HG03095 (cell line): ENCODE measurements around the gene TM4SF4.
A peak's percentile ranks its signal among the peaks of the same experiment; 100 is the strongest.

Source experiments
- ATAC-seq: cut with Tn5 transposase; IDR thresholded peaks from one replicate; pipeline ENCODE4 v1.9.1; 2021; ENCODE audit warnings: moderate library complexity; ENCODE audit not compliant: unreplicated experiment

The TM4SF4 gene

DNA sequence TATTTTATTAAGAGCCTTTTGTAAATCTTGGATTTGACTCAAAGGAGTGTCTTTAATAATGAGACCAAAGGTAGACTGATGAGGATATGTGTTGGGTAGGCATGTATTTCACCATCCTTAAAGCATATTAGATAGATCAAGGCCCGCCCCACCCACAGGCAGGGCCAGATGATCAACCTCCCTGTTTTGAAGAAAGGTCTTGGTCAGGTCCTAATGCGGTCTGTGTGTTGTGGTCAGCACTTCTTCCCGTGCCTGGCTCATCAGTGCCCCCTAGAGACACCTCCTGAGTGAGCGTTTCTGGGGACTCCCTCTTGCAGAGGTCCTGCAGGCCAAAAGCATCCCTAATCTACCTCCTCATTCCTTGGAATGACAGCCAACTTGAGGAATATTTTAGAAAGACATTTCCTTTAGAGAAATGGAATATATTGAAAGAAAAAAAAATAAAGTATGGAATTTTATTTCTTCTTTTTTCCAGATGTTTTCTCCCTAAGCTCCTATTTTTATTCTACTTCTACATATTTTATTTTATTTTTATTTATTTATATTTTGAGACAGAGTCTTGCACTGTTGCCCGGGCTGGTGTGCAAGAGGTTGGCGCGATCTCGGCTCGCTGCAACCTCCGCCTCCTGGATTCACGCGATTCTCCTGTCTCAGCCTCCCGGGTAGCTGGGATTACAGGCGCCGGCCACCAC is 6.0 kb downstream of the TM4SF4 start:
- ATAC-seq = peak; percentile 97

- ATAC-seq = no peak
Observed at GRCh38 chr3:149481056-149481455, 6.6 kb downstream of the TM4SF4 start.

DNA sequence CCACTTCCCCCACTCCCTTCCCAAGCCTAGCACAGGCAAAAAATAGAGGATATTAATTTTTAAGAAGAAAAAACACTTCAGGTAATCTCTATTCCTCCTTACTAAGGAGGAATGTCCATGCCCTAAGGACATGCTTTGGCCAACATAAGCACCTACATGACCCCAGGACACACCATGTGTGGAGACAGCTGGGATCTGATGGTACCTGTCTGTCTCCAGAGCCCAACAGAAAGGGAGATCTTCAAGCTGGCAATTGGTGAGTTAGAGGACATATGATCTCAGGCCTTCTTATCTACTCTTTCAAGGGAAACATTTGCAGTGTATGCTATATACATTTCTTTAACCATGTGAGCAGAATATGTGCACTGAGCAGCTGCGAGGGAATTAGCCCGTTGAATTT is 7.0 kb downstream of the TM4SF4 start:
- ATAC-seq = no peak

GRCh38 chr3:149486726-149487125 is 12.2 kb downstream of the TM4SF4 start:
- ATAC-seq = no peak

GRCh38 chr3:149487598-149488197 is 13.2 kb downstream of the TM4SF4 start:
- peak; percentile 72 for ATAC-seq

GRCh38 chr3:149489060-149489690 is 14.7 kb downstream of the TM4SF4 start:
- ATAC-seq = no peak

- no peak for ATAC-seq
Observed at GRCh38 chr3:149490260-149490971, 15.9 kb downstream of the TM4SF4 start.

- ATAC-seq = no peak
Observed at GRCh38 chr3:149493315-149494021, 19.0 kb downstream of the TM4SF4 start.

DNA sequence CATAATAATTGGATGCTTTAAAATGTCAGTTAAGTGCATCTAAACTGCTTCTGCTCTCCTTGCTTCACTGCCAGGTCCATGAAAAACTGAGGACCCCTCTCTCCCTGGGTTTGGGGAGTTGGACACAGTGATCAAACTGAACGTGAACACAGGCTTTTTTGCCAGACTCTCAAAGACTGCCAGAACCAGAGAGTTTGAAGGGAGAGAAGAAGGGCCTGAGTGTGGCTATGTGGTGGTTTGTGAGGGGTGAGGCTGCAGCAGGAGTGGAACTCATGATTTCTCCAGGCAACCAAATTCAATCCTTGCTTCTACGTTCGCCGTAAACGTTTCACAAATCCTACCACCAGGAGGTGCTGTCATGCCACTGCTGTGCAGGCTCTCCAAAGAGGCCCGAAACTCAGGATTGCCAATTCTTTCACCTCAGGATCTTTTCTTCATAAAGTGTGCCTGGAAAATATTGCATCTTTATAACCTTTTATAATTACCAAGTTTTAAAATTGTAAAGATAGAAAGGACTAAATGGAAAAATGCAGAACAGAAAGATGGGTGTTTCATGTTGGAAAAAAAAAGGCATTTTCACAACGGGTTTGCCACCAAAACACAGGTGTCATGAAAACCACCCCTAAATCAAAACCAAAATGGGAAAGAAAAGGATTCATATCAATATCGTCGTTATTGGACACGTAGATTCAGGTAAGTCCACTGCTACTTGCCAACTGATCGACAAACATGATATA is 19.7 kb downstream of the TM4SF4 start:
- ATAC-seq = no peak

DNA sequence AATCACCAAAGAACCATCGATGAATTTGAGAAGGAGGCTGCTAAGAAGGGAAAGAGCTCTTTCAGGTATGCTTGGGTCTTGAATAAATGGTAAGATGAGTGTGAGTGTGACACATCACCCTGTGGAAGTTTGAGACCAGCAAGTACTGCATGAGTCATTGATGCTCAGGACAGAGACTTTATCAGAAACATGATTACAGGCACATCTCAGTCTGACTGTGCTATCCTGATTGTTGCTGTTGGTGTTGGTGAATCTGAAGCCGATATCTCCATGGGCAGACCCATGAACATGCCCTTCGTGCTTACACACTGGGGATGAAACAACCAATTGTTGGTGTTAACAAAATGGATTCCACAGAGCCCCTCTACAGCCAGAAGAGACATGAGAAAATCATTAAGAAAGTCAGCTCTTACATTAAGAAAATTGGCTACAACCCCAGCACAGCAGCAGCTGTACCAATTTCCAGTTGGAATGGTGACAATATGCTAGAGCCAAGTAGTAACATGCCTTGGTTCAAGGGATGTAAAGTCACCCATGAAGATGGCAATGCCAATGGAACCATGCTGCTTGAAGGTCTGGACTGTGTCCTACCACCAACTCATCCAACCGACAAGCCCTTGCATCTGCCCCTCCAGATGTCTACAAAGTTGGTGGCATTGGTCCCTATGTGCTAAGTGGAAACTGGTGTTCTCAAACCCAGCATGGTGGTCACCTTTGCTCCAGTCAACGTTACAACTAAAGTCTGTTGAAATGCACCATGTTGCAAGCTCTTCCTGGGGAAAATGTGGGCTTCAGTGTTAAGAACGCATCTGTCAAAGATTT is 20.5 kb downstream of the TM4SF4 start:
- no peak for ATAC-seq

- ATAC-seq = no peak
Observed at GRCh38 chr3:149495581-149496125, 21.2 kb downstream of the TM4SF4 start.

- no peak for ATAC-seq
Observed at GRCh38 chr3:149496891-149497290, 22.4 kb downstream of the TM4SF4 start.

DNA sequence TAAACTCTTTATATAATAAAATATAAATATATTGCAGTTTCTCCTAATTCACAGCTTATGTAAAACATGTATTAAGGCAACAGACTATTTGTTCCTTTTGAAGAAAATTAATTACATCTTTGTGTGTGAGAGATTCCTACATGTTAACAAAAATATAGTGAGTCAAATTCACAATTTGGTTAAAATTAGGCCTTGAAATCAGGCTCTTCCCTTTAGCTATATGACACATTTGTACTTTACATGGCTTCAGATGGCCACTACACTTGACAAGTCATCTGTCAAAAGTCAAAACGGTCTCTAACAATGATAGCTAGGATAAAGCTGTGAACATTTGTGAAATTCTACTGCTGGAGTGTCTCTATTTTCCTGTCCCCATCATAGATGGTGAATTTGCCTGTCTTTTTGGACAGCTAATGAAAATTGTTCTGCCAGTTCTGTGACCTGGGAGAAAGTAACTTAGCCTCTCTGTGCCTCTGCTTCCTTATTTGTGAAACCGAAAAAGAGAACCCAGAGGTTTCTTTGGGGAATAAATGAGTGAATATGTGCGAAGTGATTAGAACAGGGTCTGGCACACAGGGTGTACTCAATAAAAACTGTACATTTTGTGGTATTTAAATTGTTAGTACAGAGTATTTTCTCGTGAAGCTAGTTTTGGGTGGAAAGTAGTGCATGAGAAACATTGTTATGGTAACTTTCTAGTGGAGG is 23.6 kb downstream of the TM4SF4 start:
- no peak for ATAC-seq

- no peak for ATAC-seq
Observed at GRCh38 chr3:149501524-149501923, 27.0 kb downstream of the TM4SF4 start.

GRCh38 chr3:149502438-149502837 is 27.9 kb downstream of the TM4SF4 start:
- no peak for ATAC-seq

- ATAC-seq = no peak
Observed at GRCh38 chr3:149506540-149506939, 32.0 kb downstream of the TM4SF4 start.

- no peak for ATAC-seq
Observed at GRCh38 chr3:149506965-149507364, 32.5 kb downstream of the TM4SF4 start.

DNA sequence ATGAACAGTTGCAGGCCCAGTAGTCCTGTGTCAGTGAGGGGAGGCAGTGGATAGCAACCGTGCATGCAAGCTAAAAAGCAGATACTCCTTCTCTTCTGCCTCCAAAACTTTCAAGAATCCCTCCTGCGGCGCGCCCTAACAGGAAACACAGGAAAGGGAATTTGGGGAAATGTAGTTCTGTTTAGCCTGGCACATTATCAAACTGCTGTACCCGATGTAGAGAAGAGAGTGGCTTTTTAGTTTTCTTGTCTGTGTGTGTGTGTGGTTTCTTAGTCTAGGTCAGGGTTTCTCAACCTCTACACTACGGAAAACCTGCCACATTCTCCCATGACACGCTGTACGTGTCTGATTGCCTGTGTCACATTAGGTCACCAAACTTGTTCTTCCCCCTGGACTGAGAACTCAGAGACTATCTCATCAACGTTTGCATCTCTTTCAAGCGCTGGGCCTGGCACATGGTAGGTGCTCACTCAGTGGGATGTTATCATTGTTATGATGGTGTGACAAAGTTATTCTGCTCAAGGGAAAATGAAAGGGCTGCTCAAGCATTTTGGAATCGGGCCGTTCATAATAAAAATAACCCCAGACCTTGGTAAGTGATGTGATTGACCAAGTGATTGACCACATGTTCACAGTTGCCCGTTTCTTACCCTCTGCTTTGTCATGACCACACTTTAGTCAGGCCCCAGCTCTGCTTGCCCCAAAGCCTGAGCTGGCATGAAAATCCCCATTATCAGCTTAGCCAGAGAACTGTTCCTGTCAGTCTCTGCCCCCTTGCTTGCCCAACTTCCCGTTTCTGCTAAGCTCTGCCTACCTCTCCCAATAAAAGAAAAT is 33.2 kb downstream of the TM4SF4 start:
- ATAC-seq = no peak
